ENCODE results near the gene RGPD6. TPM values are rescaled to one million over a fixed set of nuclear protein-coding genes. Genes with fewer than 3 reads are reported as not detected.
"Not testable (repeated sequence)": the region's sequence is repeated elsewhere in the genome, so short reads cannot be mapped to it uniquely, and the experiment has no call there.

Gene RGPD6
- total RNA-seq, 1 donor from 2014 or later: 53.0 TPM

DNA sequence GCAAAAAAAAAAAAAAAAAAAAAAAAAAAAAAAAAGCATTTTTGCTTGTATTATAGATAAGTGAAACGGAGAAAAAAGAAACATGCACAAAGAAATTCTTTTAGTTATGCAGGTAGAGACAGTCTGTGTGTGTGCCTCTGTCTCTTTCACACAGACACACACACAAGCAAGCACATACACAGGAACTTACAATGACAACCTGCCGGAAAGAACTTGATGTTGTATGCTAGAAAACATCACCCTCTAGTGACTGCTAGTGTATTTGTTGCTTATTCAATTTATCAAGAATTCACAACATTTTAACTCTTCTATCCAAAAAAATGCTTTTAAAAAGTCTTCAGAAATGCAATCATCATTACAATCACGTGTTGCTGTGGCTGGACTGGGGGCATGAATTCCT, 95.8 kb downstream of the RGPD6 start:
- not testable (repeated sequence) for DNase-seq (ENCODE audit: low spot score)

DNA sequence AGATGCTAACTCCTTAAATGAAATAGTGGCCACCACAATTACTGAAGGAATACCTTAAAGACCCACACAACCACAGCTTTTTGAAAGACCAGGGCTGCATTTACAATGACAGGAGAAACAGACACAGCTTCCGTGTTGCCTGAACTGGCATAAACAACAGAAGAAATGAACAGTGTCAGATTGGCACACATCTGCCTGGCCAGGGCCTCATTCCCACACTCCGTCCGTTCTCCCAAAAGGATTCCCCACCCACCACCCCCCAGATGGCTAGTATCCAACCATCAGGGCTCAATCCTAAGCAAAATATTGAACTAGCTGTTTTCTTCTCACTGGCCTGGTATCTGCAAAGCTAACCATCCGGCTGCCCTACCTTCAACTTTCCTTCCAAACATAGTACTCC, 96.9 kb downstream of the RGPD6 start:
- not testable (repeated sequence) for DNase-seq (ENCODE audit: low spot score)

GRCh38 chr2:110477370-110477769, 99.7 kb downstream of the RGPD6 start:
- not testable (repeated sequence) for DNase-seq (ENCODE audit: low spot score)

DNA sequence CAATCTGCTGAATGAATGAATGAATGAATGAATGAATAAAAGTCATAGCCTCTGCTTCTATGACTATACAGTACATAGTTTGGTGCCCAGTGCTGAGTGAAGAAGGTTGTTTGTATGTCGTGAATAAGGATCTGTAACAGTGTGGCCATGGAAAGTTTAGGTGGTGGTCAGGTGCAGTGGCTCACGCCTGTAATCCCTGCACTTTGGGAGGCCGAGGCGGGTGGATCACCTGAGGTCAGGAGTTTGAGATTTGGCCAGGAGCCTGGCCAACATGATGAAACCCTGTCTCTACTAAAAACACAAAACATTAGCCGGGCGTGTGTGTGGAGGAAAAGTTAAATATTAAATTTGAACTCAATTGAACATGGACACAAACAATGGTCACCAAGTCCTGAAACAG, 100.1 kb downstream of the RGPD6 start:
- DNase-seq (ENCODE audit: low spot score): not testable (repeated sequence)

DNA sequence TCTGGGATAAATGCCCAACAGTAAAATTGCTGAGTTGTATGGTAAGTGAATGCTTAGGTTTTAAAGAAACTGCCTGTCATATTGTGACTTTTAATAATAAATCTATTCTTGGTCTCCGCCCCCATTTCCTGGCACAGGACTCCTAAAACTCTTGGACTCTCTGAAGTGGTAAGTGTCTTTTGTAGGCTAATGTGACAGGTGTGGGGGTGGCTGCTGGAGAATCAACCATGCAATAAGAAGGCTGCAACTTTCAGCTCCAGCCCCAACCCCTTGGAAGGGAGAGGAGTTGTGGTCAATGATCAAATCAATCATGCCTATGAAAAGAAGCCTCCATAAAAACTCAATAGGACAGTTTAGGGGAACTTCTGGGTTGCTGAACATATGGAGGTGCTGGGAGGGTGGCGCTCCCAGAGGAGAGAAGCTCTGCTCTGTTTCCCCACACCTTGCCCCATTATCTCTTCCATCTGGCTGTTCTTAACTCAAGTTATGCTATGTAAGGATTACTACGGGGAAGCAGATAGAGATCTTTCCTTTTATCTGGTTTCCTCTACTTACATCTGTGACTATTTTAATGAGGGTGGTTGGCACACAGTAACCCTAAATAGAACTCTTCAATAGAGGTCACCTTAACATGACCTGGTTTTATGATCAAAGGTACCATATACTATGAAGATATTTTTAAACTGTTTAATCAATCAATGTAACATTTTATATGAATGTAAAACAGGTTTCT, 101.2 kb downstream of the RGPD6 start:
- DNase-seq (ENCODE audit: low spot score): not testable (repeated sequence)

GRCh38 chr2:110474898-110475297, 102.1 kb downstream of the RGPD6 start:
- not testable (repeated sequence) for DNase-seq (ENCODE audit: low spot score)

DNA sequence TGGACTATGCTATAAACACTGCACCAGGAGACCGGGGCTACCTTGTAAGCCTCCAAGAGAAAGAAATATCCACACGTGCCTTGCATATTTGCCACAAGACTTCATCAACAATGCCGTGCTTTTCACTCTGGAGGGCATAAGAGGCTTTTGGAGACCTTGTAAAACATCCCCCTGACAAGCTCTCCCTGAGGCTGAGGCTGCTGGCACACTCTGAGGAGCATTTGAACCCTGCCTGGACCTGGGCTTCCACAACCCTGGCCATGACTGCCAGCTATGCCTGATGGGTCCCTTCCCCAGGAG, 104.0 kb downstream of the RGPD6 start:
- DNase-seq (ENCODE audit: low spot score): not testable (repeated sequence)

DNA sequence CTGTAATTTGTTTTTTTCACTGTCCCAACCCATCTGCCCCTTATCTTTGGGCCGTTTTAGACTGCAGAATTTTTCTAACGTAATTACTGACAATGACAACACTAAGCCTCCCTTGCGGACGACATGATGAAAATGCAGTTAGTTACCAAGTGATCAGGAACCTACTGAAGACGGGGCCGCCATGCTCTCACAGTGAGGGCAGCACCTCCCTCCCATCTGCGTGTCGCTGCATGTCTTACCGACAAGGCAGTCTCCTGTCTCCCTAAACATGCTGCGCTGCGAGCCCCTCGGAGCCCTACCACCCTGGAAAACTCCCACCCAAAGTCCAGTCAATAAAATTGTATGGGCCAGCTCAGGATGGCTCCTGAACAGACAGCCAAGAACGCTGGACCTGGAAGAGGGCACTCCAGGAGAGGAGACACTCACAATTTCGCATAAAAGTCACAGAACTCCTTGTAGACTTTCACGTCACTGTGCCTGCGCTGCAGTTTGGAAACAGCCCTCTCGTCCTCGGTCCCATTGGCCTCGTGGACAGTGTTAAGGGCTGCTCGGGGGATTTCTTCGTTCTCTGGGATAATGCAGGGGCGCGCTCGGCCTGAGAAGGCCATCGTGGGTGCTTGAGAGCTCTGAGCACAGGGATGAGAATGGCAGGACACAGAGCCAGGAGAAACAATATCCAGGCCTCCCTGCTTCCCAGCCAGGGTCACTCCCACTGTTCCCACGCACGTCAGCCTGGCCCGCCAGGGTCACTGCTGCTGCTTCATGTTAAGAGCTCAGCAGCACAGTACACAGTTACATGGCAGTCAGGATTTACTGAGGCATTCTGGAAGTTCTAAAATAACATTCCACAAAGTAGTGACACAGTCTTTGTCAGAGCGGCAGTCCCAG, 104.6 kb downstream of the RGPD6 start, which contains the start of gene LIMS4:
Gene LIMS4 (minus strand): TSS at position 646 of the 888 bp plus-strand sequence. CDS start 38 bp downstream, at position 608.
- DNase-seq (ENCODE audit: low spot score): not testable (repeated sequence)

GRCh38 chr2:110468921-110469320, 108.1 kb downstream of the RGPD6 start:
- DNase-seq (ENCODE audit: low spot score): not testable (repeated sequence)

DNA sequence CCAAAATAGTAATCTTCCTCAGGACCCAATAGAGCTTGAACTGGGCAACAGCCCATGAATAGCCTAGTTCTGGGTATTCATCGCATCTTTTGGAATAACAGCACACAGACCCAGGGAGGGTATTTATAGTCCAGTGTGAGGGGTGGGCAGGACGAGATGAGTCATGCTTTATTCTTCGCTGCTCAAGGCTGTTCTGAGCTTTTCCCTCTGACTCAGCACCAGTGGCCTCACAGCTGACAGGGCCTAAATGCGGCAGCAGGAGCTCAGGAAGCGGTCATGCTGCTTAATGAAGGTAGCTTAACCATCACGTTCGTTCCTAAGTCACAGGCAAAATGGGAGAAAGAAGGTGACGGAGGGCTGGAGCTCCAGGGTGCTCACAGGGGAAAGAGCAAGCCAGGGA, 111.7 kb downstream of the RGPD6 start:
- DNase-seq (ENCODE audit: low spot score): not testable (repeated sequence)

Other genes with a start within 250 kb of the RGPD6 start
- 1.6 TPM for gene LIMS4, start 104.4 kb downstream of the RGPD6 start, total RNA-seq
- gene BUB1, start 100.8 kb upstream of the RGPD6 start, total RNA-seq: 1.4 TPM
- gene ACOXL, start 155.4 kb upstream of the RGPD6 start, total RNA-seq: 52.7 TPM